Transverse colon (tissue), 4 donors: ENCODE data around the gene FAN1. TPM values are rescaled to one million over a fixed set of nuclear protein-coding genes. Genes with fewer than 3 reads are reported as not detected.

Source experiments
- DNase-seq: peaks from one replicate; pipeline ENCODE4 v3.0.0-alpha.2; 2019
- H3K27ac ChIP-seq, 4 donors: fragments of 200-600 bp; sonication (generic); 2 replicates each; pipeline ENCODE4 v1.5.1; 2016 to 2018; ENCODE audit warnings: inconsistent platforms in 4 of 4
- H3K27me3 ChIP-seq: fragments of 200-600 bp; sonication (generic); 2 replicates; pipeline ENCODE4 v1.5.1; 2017; ENCODE audit warnings: inconsistent platforms
- H3K36me3 ChIP-seq, 4 donors: fragments of 200-600 bp; sonication (generic); 2 replicates each; pipeline ENCODE4 v1.5.1; 2017 to 2019; ENCODE audit warnings: inconsistent platforms in 4 of 4
- H3K4me1 ChIP-seq, 4 donors: fragments of 200-600 bp; sonication (generic); 2 replicates each; pipeline ENCODE4 v1.5.1; 2017 to 2020; ENCODE audit warnings: inconsistent platforms in 4 of 4
- H3K4me3 ChIP-seq, 4 donors: fragments of 200-600 bp; sonication (generic); 1 replicate in 1 of 4; 2 replicates in 3 of 4; pipeline versions ENCODE4 v1.5.1 to v1.6.1; 2017 to 2019; ENCODE audit warnings: inconsistent platforms in 4 of 4
- H3K9me3 ChIP-seq, 2 donors: fragments of 200-600 bp; sonication (generic); 2 replicates each; pipeline ENCODE4 v1.5.1; 2017 to 2019; ENCODE audit warnings: inconsistent platforms in 2 of 2
- CTCF ChIP-seq, 5 experiments: fragments of 200-600 bp in 3 of 5; fragments of 450-650 bp in 2 of 5; sonication (generic) in 3 of 5; IDR thresholded peaks; 1 replicate in 2 of 5; 2 replicates in 3 of 5; pipeline ENCODE4 v1.5.1; 2016 to 2017; ENCODE audit warnings: antibody characterized with exemption in 5 of 5, inconsistent platforms in 3 of 5, mild to moderate bottlenecking in 2 of 5, moderate library complexity in 1 of 5
- EP300 ChIP-seq: sonication (generic); formaldehyde crosslinking; IDR thresholded peaks from one replicate; pipeline ENCODE4 v1.6.1; 2017; ENCODE audit warnings: antibody characterized with exemption, low read depth
- POLR2A ChIP-seq: fragments of 450-650 bp; IDR thresholded peaks from one replicate; pipeline ENCODE4 v1.6.1; 2016; ENCODE audit warnings: antibody characterized with exemption, mild to moderate bottlenecking, moderate library complexity
- POLR2AphosphoS5 ChIP-seq, 3 donors: sonication (generic); formaldehyde crosslinking; IDR thresholded peaks; one replicate each; pipeline ENCODE4 v1.6.1; 2016; ENCODE audit warnings: antibody characterized with exemption in 3 of 3
- whole genome bisulfite sequencing, 2 donors: methylation state at CpG; one replicate each; pipeline ENCODE4 v1.1.5; 2018; ENCODE audit warnings: low coverage in 1 of 2; 5-methylcytosine and 5-hydroxymethylcytosine counted together
- in situ Hi-C, 4 donors: fragments of 200-750 bp; cut with MboI; loops; one replicate each; pipeline versions ENCODE4 v1.15.0 to v1.15.1; 2017; ENCODE audit warnings: low sequenced_read_pairs in 3 of 4, low pct_ligation_motif_present in 1 of 4, low pct_unique_long_range_greater_than_20kb in 1 of 4
- intact Hi-C: fragments of 100-400 bp; cut with DNase I; formaldehyde crosslinking; loops from one replicate; pipeline ENCODE4 v1.15.1; 2023; ENCODE audit warnings: low total_unique reads
- total RNA-seq, 4 donors: library from RNA; depleted of rRNA; stranded (reverse); fragments of >200 nt; gene quantifications; one replicate each; pipeline ENCODE4 v1.1.0, GENCODE V29; 2016

Gene FAN1
- total RNA-seq, 4 donors from 2014 or later, result 8.6 to 34.8 (median 16.9) TPM

GRCh38 chr15:30956216-30957124 is 52.8 kb downstream of the FAN1 start:
- Histone ChIP-seq H3K9me3 (no peaks in the 10 kb centered on the region), H3K27me3 (no peaks in the 10 kb centered on the region), H3K27ac (no peak overlapping the region), H3K4me3 (no peak overlapping the region), H3K36me3 (peaks cover 0 to 68% (median 27%) of the 10 kb centered on the region in 4 donors), H3K4me1 (no peaks in the 10 kb centered on the region)
- TF ChIP-seq CTCF (IDR thresholded peaks at IDR 0.05) (no peak), EP300 (no peak), POLR2AphosphoS5 (IDR thresholded peaks at IDR 0.05) (no peak), POLR2A (no peak)
- intact Hi-C loops, result no loop called here
- in situ Hi-C loops, result no loop called here
- 84 to 89% methylated on average over 4 to 6 of the region's 6 CpGs for WGBS, 2 donors
- DNase-seq, result no peak

DNA sequence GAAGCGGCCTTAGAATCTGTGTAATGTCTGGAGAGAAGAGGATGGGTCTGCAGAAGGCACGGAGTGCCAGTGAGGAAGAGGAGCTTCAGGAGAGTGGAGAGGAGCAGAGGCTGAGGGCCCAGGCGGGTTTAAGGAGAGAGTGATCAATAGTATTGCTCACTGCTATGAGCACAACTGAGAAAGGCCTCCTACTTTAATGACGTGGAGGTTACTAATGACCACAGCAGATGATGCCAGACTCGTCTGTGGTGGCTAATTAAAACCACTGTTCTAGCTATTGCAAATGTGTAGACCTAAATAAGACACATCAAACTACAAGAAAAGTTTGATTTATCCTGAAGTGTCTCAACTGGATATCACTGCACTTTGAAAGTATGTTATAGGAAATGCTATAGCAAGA is 54.5 kb downstream of the FAN1 start:
- Histone ChIP-seq H3K27me3 (no peaks in the 10 kb centered on the region), H3K27ac (no peak overlapping the region), H3K4me1 (no peaks in the 10 kb centered on the region), H3K9me3 (no peaks in the 10 kb centered on the region), H3K36me3 (peaks cover 0 to 51% (median 19%) of the 10 kb centered on the region in 4 donors), H3K4me3 (no peak overlapping the region)
- in situ Hi-C loops, result no loop called here
- 84 to 90% methylated on average over 5 of the region's 5 CpGs for WGBS, 2 donors
- intact Hi-C loops, result no loop called here
- TF ChIP-seq POLR2AphosphoS5 (IDR thresholded peaks at IDR 0.05), result no peak
- no peak for TF ChIP-seq EP300
- TF ChIP-seq CTCF (IDR thresholded peaks at IDR 0.05), result no peak
- TF ChIP-seq POLR2A, result no peak
- no peak for DNase-seq

DNA sequence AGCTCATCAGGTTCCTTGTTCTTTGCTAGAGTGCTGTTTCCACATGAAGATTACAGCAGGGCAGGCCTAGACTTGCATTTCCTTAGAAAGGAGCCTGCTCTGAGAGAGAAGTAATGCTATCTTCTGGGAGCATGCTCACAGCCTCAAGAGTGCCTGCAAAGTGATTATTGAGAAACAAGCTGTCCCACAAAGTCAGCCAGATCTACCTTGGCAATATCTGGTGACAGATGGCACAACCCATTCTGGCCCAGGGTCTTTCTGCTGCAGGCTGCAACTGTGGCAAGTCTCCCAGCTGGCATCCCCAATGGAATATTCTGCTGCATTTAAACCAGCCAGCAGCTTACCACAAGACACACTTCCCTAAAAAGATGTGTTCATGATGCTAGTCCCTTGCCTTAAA is 58.4 kb downstream of the FAN1 start:
- in situ Hi-C loops (no loop called here), intact Hi-C loops (no loop called here)
- Histone ChIP-seq H3K27me3 (no peaks in the 10 kb centered on the region), H3K4me1 (no peaks in the 10 kb centered on the region), H3K27ac (no peak overlapping the region), H3K9me3 (no peaks in the 10 kb centered on the region), H3K4me3 (no peak overlapping the region), H3K36me3 (peaks cover 0 to 46% (median 12%) of the 10 kb centered on the region in 4 donors)
- TF ChIP-seq CTCF (IDR thresholded peaks at IDR 0.05) (no peak), EP300 (no peak), POLR2A (no peak), POLR2AphosphoS5 (IDR thresholded peaks at IDR 0.05) (no peak)
- DNase-seq, result no peak

DNA sequence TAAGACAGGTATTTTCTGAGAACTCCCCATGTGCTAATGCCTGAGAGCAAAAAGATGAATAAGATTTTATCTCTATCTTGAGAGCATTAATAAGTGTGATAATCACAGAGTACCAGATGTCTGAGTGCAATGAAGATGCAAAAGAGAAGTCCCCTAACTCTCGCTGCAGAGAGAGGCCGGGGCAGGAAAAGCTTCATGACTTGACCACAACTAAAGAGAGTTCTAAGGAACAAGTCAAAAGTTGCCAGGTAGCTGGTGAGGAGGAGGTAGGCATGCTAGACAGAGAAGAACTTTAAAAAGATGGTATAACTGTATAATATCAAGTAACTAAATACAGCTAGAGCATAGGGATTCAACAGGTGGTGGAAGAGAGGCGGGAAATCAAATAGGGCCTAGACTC is 58.9 kb downstream of the FAN1 start:
- Histone ChIP-seq H3K27me3 (no peaks in the 10 kb centered on the region), H3K4me3 (no peak overlapping the region), H3K36me3 (peaks cover 0 to 49% (median 12%) of the 10 kb centered on the region in 4 donors), H3K9me3 (no peaks in the 10 kb centered on the region), H3K4me1 (no peaks in the 10 kb centered on the region), H3K27ac (no peak overlapping the region)
- intact Hi-C loops, result no loop called here
- in situ Hi-C loops, result no loop called here
- DNase-seq, result no peak
- TF ChIP-seq EP300 (no peak), POLR2AphosphoS5 (IDR thresholded peaks at IDR 0.05) (no peak), CTCF (IDR thresholded peaks at IDR 0.05) (no peak), POLR2A (no peak)
- 96 to 100% methylated on average over 3 of the region's 3 CpGs for WGBS, 2 donors
